GM19023 (cell line): Measurements from ENCODE around the gene IL18R1.
A peak's percentile ranks its signal among the peaks of the same experiment; 100 is the strongest.

Experiments used
- ATAC-seq: cut with Tn5 transposase; IDR thresholded peaks from one replicate; pipeline ENCODE4 v1.9.1; 2021; ENCODE audit warnings: mild to moderate bottlenecking, moderate library complexity; ENCODE audit not compliant: unreplicated experiment

IL18R1 gene

DNA sequence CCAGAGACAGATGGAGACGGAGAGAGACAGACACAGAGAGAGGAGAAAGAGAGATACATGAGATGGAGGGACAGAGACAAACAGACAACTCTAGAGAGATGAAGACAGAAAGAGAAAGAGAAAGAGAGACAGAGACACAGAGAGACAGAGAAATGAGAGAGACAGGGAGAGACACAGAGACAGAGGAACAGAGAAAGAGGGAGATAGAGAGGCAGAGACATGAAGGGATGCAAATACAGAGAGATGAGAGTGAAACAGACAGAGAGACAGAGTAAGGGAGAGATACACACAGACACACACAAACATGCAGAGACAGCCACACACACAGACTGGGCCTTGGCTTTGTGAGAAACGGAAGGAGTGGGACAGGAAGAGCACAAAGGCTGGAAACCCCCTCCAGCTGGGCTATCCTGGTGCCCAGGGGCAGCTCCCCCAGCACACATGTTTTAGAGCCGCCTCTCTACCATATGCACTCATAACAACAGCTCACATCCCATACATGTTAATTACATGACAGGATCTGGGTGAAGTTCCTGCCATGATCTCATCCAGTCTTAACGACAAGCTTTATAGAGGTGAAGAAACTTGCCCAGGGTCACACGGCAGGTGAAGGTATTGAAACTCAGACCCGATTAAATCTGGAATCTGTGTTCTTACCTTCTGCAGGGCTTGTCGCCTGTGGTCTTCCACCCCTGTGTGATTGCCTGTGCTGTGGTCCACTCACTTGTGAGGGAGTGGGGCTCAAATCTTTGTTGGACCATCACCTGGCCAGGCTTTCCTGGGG, 32.4 kb downstream of the IL18R1 start:
- peak; percentile 60 for ATAC-seq

DNA sequence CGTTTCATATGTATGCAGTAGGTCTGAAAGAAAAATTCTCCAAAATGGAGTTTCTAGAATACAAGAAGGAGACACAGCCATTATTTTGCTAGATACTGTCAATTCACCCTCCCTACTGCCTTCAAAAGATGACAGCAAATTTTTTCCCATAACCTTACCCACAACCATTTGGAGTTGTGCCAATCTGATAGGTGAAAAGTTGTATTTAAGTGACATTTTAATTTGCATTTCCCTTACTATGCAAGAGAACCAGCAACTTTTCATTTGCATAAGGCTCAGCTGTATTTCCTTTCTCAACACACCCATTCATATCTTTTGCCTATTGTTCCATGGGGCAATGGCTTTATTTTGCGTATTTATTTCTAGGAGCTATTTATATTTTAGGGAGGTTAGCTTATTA, 36.0 kb downstream of the IL18R1 start:
- no peak for ATAC-seq

DNA sequence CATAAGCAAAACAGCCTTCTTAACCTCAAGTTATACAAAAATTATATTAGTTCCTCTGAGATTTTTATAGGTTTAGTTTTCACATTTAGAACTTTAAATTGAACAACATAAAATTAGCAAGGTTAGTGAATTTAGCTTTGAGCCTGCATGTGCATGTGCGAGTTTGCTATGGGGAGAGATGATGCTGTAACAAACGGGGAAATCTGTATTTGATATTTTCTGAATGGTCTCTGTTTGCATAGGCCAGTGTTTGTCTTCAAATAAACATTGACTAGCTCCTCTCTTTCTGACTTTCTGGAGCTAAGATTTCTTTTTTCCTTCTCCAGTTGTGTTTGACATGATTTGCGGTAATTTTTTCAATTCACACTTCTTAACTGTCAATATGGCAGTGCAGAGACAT, 36.5 kb downstream of the IL18R1 start:
- ATAC-seq, result no peak

DNA sequence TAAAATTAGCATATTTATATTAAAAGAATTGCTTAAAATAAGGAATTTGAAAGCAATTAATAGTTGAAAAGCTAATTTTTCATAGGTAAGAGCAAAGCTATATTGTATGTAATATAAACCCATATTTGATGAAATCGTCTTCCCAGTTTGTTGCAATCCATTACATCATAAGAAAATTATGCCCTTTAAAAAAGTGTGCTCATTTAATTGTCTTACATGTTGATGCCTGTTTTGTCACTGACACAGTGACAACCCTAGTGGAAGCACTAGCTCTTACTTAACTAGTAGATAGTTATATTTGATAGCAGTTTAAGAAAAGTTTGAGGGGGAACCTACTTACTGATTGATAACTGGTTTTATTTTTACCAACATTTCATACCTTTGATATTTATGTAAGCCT, 37.3 kb downstream of the IL18R1 start:
- ATAC-seq, result no peak

DNA sequence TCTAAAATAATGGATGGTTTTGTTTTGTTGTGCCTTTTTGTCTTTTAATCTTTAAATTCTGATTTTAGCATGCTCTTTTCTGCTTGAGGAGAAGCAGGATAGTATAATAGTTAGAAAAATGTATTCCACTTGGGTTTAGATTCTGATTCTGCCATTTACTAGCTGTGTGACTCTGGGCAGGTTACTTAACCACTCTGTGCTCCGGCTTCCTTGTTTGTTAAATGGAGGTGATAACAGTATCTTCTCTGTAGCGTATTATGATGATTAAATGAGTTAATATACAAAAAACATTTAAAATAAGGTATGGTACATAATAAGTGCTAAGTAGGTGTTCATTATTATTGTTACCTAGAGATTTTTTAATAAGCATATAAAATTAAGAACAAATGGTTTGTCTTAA, 40.4 kb downstream of the IL18R1 start:
- no peak for ATAC-seq

DNA sequence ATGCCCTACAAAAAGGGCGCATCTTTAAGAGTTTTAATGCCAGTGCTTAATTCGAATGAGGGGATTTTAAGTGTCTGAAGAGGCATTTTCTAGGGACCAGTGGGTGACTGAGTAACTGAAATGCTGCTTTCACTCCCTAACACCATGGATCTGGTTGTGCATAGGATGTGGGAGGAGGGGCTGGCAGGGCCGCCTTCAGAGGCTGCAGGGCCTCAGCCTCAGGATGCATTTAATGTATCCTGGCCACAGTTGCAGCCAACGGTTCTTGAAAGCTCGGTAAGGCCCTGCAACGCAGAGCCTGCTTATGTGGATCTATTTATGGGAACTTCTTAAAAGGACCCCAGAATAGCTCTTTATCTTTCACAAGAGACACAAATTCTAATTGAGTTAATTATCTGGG, 41.6 kb downstream of the IL18R1 start:
- no peak for ATAC-seq

DNA sequence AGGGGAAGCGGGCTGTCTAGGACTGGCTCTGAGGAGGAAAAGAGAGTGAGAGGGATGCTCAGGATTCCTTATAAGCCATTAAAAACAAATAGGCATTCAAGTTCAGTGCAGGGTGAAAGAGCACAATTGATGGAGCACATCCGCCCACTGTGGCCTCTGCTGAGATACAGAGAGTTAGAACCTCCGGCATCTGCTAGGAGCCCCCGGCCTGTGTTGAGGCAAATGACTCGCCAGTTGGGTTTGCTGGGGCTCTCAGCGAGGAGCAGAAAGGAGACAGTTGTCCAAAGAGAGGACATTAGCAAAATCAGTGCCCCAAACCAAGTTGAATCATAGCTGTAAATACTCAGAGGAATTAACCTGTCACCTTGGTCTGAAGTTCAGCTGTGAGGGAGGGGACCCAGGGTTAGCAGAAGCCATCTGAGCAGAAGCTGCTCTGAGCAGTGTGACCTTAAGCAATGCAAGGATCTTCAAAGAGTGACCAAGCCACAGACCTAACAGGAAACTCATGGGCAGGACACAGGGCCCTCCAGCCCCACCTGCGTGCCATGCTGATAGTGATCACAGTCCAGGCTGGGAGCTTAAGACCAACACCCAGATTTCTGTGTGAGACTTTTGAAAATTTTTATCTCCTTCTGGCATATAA, 44.0 kb downstream of the IL18R1 start:
- no peak for ATAC-seq

DNA sequence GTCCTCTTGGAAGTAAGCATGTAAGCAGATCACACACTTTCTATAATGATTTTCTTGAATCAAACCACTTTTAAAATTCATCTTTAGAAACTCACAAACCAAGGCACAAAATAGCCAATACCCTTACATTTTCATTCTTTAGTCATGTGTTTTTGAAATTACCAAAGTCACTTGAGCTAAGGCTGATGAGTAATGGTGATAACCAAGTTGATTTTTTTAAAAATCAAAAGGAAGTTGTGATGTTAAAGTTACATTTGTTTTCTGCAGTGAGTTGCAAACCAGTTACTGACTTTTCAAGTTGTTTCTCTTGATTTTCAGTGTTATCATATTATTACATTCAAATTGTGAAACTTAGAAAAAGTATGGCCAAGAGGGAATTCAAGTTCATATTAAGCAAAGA, 45.9 kb downstream of the IL18R1 start:
- ATAC-seq, result no peak

DNA sequence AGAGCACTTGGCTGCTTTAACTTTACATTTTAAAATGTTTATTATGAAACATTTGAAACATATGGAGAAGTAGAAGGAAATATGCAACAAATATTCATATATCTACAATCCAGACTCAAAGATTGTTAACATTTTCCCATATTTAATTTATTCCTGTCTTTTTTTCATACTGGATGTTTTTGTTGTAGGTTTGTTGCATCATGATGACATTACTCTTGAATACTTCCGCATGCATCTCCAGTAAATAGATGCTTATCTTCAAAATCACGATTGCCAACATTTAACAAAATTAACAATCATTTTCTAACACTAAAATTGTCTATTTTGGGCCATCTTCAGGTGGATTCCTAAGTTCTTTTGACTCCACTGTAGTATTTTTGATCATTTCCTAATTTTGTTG, 46.3 kb downstream of the IL18R1 start:
- no peak for ATAC-seq

DNA sequence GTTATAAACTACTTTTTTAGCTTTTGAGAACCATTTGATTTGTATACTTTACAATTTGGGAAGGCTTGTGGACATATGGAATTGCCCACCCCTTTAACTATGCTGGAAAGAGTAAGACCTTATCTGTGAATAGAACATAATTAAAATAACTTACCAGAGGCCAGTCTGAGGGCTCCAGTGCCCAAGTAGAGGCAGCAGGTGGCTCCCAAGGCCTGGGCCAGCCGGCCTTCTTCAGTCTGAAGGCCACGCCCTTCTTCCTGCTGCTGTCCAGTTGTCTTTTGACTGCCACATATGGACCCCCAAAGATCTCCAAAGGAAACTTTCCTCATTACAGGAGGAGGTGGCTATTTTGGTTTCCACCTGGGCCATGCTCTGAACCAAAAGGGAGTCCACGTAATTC, 55.4 kb downstream of the IL18R1 start:
- no peak for ATAC-seq

DNA sequence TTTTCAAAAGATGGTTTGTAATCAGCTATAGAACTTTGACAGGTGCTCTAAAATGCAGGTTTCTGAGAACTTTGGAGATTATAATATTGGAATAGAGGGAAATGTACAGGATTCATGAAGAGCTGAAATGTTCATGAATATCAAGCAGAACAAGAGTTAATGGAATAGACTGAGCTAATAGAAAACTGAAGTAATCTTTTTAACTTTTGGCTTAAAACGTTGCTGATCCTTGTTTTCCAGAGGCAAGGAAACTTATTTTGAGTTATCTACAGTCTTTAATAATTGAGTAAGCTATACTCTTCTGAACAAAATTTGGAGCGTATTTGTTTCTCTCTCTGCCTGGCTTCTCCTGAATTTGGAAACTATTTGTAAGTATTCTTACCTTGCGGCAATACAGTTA, 56.6 kb downstream of the IL18R1 start:
- no peak for ATAC-seq

DNA sequence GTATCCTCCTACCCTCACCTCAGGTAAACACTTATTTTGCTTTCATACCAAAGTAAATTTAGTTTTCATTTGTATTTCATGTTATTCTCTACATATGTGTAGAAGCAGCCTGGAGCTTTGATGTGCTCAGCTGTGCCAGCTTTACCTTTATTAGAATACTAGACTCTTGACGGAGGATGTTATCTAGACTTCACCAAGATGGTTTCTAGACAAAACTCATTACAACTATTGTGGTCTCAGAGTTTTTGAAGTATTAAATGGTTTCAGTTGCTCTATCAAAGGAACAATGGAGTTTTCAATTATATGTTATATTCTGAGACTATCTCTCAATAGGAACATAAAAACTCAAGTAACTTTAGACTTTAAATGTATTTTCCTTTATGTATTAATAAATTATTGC, 62.4 kb downstream of the IL18R1 start:
- no peak for ATAC-seq

DNA sequence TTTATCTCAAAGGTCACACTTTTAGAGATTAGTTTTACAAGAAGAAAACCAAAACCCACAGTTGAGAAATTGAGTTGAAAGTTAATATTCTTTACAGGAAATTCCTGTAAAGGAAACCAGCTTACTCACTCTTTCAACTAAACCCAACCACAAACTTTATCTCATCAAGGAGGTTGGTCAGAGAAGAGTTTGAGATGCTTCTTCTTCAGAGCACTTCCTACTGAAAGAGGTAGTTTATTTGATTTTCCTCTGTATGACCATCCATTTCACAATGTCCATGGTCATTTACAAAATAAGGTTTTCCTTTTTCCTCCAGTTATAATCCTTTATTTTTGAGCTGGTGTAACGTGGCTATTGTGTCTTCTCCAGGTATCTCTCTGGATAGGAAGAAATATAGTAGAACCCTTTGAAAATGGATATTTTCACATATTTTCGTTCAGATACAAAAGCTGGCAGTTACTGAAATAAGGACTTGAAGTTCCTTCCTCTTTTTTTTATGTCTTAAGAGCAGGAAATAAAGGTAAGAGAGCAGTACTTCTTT, 62.9 kb downstream of the IL18R1 start:
- no peak for ATAC-seq

DNA sequence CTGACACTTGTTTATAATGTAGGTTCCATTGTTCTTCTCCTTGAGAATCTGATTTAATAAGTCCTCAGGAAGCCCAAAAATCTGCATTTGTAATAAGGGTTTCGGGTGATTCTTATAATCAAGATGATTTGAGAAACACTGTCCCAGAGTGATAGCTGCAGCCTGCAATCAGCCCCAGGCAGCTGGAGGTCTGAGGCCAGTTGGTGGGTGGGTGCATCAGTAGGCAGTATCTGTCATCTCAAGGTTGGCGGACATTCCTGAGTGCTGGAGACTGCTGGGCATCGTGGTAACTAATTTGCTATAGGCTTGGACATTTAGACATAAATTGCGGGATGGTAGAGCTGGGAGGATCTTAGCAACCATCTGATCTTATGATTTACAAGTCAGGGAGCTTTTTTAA, 64.7 kb downstream of the IL18R1 start:
- no peak for ATAC-seq

DNA sequence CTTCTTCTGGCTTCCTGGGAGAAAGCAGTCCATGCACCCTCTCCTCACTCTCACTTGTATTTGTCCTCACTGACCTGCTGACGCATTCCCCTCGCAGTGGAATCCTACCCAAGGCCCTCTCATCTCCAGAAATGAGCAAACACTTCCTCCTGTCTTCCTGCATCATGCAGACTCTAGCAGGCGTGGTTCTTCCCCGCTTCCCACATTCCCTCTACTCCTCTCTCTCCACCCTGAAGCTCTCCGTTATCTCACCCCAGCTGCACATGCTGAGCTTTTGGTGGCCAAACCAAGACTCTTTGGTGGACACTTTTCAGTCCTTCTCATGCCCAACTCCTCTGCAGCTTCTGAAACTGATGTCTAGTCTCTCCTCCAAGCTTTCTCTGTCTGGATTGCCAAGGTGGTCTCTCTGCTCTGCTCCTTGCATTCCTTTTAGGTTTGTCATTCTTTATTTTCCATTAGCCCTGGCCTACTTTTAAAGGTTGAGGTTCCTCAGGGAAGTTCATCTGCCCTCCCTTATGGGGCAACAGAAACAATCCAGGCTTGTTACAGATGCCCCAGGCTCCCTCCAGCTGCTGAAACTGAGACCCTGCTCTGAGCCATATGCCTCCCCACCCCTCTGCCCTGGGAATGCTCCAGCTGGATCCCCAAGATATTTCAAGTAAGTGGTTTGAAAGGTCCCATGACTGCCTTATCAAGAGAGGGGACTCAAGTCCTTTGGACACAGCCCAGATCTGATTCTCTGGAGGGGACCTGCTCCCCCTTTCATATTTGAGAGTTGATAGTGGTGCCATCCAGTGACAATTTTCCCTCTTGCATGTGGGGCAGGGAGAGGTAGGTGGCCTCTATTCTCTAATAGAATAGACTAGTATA, 66.5 kb downstream of the IL18R1 start:
- no peak for ATAC-seq

DNA sequence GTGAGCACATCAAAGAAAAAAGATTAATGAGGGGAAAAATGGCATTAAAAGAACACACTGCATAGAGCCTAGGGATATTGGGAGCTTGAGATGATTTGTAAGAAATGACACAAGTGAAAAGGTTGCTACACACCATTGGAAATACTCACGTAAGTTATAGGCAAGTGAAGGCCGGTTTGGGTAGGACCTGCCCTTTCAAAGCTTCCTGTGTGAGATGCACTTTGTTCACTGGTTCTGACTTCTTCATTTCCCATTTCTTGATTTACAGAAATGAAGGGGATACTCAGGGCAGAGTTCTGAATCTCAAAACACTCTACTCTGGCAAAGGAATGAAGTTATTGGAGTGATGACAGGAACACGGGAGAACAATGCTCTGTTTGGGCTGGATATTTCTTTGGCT, 67.3 kb downstream of the IL18R1 start, which contains the start of gene IL18RAP:
Gene IL18RAP (plus strand): TSS at position 251 of the 400 bp plus-strand sequence. CDS start 118 bp downstream, at position 369.
- ATAC-seq, result no peak

DNA sequence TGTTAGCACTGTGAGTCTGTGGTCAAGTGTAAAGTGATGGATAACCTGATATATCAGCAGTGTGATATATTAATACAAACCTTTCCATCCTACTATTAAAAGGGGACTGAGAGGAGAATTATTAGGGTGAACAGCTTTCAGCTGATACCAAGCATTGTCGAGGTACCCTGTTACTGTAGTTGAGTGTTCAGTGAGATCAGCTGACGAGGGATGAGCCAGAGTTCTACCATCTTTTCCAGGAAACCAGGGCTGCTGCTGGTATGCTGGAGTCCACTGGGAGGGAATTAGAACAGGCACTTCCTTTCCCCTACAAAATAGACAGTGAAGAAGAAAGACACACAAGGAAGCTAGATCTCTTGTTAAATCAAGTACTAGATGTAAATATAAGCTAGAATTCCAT, 67.8 kb downstream of the IL18R1 start:
- ATAC-seq, result no peak

DNA sequence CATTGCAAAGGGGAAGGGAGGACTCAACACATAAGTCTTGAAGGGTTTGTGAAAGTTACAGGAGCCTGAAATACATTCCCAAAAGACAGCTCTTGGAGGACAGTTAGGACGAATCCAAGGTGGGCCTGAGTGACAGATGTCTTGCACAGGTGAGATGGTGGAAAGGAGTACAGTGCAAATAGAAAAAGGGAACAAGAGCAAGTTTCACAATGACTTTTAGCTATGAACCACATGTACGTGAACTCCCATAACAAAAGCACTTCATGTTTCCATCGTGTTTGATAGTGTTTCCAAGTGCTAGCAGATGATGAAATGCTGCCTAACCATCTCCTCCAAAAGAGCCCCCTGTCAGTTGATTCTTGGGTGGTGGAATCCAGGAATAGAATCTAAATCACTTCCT, 69.2 kb downstream of the IL18R1 start:
- peak; percentile 79 for ATAC-seq

DNA sequence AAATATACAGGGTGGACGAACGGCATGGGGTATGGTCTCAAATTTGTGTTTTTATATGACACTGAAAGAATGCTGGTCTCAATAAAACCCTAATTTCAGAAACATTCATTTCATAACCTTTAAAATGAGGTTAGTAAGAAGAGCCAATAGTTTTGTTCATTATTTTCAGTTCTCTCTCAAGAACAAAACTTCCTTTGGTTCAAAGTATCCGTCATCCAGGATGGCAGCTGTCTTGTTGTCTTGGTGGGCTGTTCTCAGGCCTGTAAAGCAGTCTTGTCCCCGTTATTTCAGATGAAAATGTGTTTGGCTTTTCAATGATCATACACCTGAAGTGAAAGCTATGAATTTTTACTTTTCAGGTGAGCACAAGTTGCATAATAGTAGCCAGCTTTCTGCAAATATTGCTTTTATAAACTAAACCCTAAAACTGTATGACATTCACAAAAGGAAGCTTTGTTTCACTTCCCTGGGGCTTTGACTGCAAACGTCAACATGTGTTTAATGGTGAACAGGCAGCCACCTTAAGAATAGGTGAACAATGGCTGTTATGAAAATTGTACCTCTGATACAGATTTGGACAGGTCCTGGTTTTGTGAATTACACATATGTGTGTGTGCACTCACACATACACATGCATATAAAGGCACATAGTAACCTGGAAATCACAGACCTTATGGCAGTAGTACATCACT, 70.0 kb downstream of the IL18R1 start:
- no peak for ATAC-seq

DNA sequence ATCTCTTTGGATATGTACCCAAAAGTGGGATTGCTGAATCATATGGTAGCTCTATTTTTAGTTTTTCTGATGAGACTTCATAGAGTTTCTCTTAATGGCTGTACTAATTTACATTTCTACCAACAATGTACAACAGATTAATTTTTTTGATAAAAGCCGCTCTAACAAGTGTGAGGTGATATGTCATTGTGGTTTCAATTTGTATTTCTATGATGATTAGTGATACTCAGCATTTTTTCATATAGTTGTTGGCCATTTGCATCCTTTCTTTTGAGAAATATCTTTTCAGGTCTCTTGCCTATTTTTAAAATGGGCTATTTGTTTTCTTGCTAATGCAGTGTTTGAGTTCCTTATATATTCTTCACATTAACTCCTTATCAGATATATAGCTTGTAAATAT, 71.7 kb downstream of the IL18R1 start:
- ATAC-seq, result no peak

DNA sequence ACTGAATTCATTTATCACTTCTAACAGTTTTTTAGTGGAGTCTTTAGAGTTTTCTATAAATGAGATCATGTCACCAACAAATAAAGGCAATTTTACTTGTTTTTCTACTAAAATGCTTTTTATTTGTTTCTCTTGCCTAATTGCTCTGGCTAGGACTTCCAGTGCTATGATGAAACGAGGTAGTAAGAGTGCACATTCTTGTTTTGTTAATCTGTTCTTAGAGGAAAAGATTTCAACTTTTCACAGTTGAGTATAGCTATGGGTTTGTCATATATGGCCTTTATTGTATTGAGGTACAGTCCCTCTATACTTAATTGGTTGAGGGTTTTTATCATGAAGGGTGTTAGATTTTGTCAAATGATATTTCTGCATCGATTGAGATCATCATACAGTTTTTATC, 73.0 kb downstream of the IL18R1 start:
- ATAC-seq, result no peak
